ENCODE results near the gene GOLGA8R.
"Not testable (repeated sequence)": the region's sequence is repeated elsewhere in the genome, so short reads cannot be mapped to it uniquely, and the experiment has no call there.

Gene GOLGA8R

GRCh38 chr15:30414160-30414559 is at the start of gene GOLGA8R:
GOLGA8R (minus strand) TSS chr15:30414260; CDS start chr15:30414162, 98 bp downstream.
- not testable (repeated sequence) for DNase-seq

GRCh38 chr15:30463849-30464248 is 49.8 kb upstream of the GOLGA8R start:
- not testable (repeated sequence) for DNase-seq

- DNase-seq, result not testable (repeated sequence)
Observed at GRCh38 chr15:30462176-30462575, 48.1 kb upstream of the GOLGA8R start.

GRCh38 chr15:30452702-30453101 is 38.6 kb upstream of the GOLGA8R start:
- not testable (repeated sequence) for DNase-seq

- not testable (repeated sequence) for DNase-seq
Observed at GRCh38 chr15:30438348-30438747, 24.3 kb upstream of the GOLGA8R start.

- DNase-seq, result not testable (repeated sequence)
Observed at GRCh38 chr15:30435878-30436277, 21.8 kb upstream of the GOLGA8R start.

GRCh38 chr15:30420723-30421122 is 6.7 kb upstream of the GOLGA8R start:
- DNase-seq, result not testable (repeated sequence)

GRCh38 chr15:30407636-30408035 is 6.4 kb downstream of the GOLGA8R start:
- DNase-seq, result not testable (repeated sequence)

- DNase-seq, result not testable (repeated sequence)
Observed at GRCh38 chr15:30398988-30399387, 15.1 kb downstream of the GOLGA8R start.

- DNase-seq, result not testable (repeated sequence)
Observed at GRCh38 chr15:30393664-30393991, 20.4 kb downstream of the GOLGA8R start.

- DNase-seq, result not testable (repeated sequence)
Observed at GRCh38 chr15:30392766-30393663, 21.0 kb downstream of the GOLGA8R start, which contains the start of gene CHRFAM7A. CHRFAM7A (minus strand) TSS chr15:30393540; CDS start chr15:30383351, 10,189 bp downstream.

- not testable (repeated sequence) for DNase-seq
Observed at GRCh38 chr15:30386318-30386887, 27.7 kb downstream of the GOLGA8R start.

- DNase-seq, result not testable (repeated sequence)
Observed at GRCh38 chr15:30377082-30377413, 37.0 kb downstream of the GOLGA8R start.

- DNase-seq, result not testable (repeated sequence)
Observed at GRCh38 chr15:30376375-30377081, 37.5 kb downstream of the GOLGA8R start.

- not testable (repeated sequence) for DNase-seq
Observed at GRCh38 chr15:30375872-30376271, 38.2 kb downstream of the GOLGA8R start.

GRCh38 chr15:30374862-30375261 is 39.2 kb downstream of the GOLGA8R start:
- not testable (repeated sequence) for DNase-seq

GRCh38 chr15:30368271-30368670 is 45.8 kb downstream of the GOLGA8R start:
- DNase-seq, result not testable (repeated sequence)

GRCh38 chr15:30367246-30367645 is 46.8 kb downstream of the GOLGA8R start:
- not testable (repeated sequence) for DNase-seq

- DNase-seq, result not testable (repeated sequence)
Observed at GRCh38 chr15:30361404-30361803, 52.7 kb downstream of the GOLGA8R start.

- not testable (repeated sequence) for DNase-seq
Observed at GRCh38 chr15:30360990-30361389, 53.1 kb downstream of the GOLGA8R start.

GRCh38 chr15:30355043-30355442 is 59.0 kb downstream of the GOLGA8R start:
- DNase-seq, result not testable (repeated sequence)
